ENCODE results near the gene SFXN5. TPM values are rescaled to one million over a fixed set of nuclear protein-coding genes. Genes with fewer than 3 reads are reported as not detected.

The SFXN5 gene
- total RNA-seq, 1 experiment from 2014 or later = 31.3 TPM

DNA sequence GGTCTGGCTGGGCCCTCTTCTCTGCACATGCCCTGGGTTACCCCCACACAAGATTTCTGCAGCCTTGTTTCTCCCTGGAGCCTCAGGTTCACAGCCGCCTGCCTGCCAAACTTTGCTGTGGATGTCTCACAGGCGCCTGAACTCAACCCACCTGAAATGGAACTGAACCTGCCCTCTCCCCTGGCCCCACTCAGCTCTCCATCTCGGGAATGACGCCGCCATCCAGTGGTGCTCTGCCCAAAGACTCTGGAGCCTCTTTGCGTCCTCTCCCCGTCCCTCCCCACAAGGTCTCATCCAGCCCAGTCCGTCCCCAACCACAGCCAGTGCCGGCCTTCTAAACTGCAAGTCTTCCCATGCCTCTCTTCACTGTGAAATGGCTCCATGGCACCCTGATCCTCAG lies 125.0 kb downstream of the SFXN5 start:
- BruUV-seq (replicated peaks) = no TSS peak
- peaks cover 5% of the 10 kb centered on the region for H3K36me3 Mint-ChIP-seq (ENCODE audit: insufficient read depth, unreplicated experiment)
- no peaks in the 10 kb centered on the region; the same call in 1 of the 2 replicates for H3K36me3 ChIP-seq (ENCODE audit: control insufficient read depth, insufficient read depth, low read length)
- H3K9me3 Mint-ChIP-seq (ENCODE audit: unreplicated experiment) = no peaks in the 10 kb centered on the region
- POLR2A ChIA-PET = no interaction called here
- no peaks in the 10 kb centered on the region; the same call in 1 of the 2 replicates for H3K4me1 ChIP-seq
- H3K4me3 ChIP-seq (ENCODE audit: low read depth, low read length) = no peak overlapping the region
- H3K9me3 ChIP-seq = no peaks in the 10 kb centered on the region
- no peaks in the 10 kb centered on the region for H3K4me1 Mint-ChIP-seq (ENCODE audit: low read depth, unreplicated experiment)
- TF ChIP-seq CTCF (IDR thresholded peaks at IDR 0.05; ENCODE audit: insufficient read depth in 1 of 2, low read depth in 1 of 2, low read length in 1 of 2, severe bottlenecking in 1 of 2, unreplicated experiment in 1 of 2) = no peak
- no peak overlapping the region for H3K4me3 Mint-ChIP-seq (ENCODE audit: unreplicated experiment)
- no peaks in the 10 kb centered on the region for H3K27me3 Mint-ChIP-seq (ENCODE audit: insufficient read depth, unreplicated experiment)
- no peak overlapping the region for H3K27ac Mint-ChIP-seq (ENCODE audit: unreplicated experiment)
- intact Hi-C loops (cut with micrococcal nuclease; ENCODE audit: unreplicated experiment) = no loop called here
- H3K27me3 ChIP-seq (replicated peaks; ENCODE audit: control insufficient read depth, insufficient read depth, low read length) = no peaks in the 10 kb centered on the region
- CTCF ChIA-PET = no interaction called here
- DNase-seq = no peak

GRCh38 chr2:72945450-72946019 lies 126.0 kb downstream of the SFXN5 start:
- ChIA-PET POLR2A (interaction anchor here (0.5 kb wide), 1 partner anchor 1177 kb away, joined by 6 read pairs; no protein-coding TSS in a partner anchor), CTCF (no interaction called here)
- H3K27me3 Mint-ChIP-seq (ENCODE audit: insufficient read depth, unreplicated experiment) = no peaks in the 10 kb centered on the region
- intact Hi-C loops (cut with micrococcal nuclease; ENCODE audit: unreplicated experiment) = no loop called here
- BruUV-seq (replicated peaks) = no TSS peak
- no peaks in the 10 kb centered on the region for H3K4me1 ChIP-seq
- H3K36me3 ChIP-seq (ENCODE audit: control insufficient read depth, insufficient read depth, low read length) = no peaks in the 10 kb centered on the region; the same call in 1 of the 2 replicates
- no peaks in the 10 kb centered on the region for H3K9me3 ChIP-seq
- TF ChIP-seq CTCF (IDR thresholded peaks at IDR 0.05; ENCODE audit: insufficient read depth in 1 of 2, low read depth in 1 of 2, low read length in 1 of 2, severe bottlenecking in 1 of 2, unreplicated experiment in 1 of 2) = no peak
- H3K27ac Mint-ChIP-seq (ENCODE audit: unreplicated experiment) = no peak overlapping the region
- no peaks in the 10 kb centered on the region for H3K9me3 Mint-ChIP-seq (ENCODE audit: unreplicated experiment)
- H3K4me3 ChIP-seq (ENCODE audit: low read depth, low read length) = no peak overlapping the region
- H3K4me3 Mint-ChIP-seq (ENCODE audit: unreplicated experiment) = no peak overlapping the region
- peaks cover 5% of the 10 kb centered on the region for H3K36me3 Mint-ChIP-seq (ENCODE audit: insufficient read depth, unreplicated experiment)
- H3K27me3 ChIP-seq (replicated peaks; ENCODE audit: control insufficient read depth, insufficient read depth, low read length) = no peaks in the 10 kb centered on the region
- H3K4me1 Mint-ChIP-seq (ENCODE audit: low read depth, unreplicated experiment) = no peaks in the 10 kb centered on the region
- DNase-seq = no peak

- POLR2A ChIA-PET = interaction anchor here (0.5 kb wide), 1 partner anchor 1177 kb away, joined by 6 read pairs; no protein-coding TSS in a partner anchor
- Mint-ChIP-seq H3K4me3 (ENCODE audit: unreplicated experiment) (no peak overlapping the region), H3K36me3 (ENCODE audit: insufficient read depth, unreplicated experiment) (peaks cover 3% of the 10 kb centered on the region), H3K9me3 (ENCODE audit: unreplicated experiment) (no peaks in the 10 kb centered on the region), H3K27me3 (ENCODE audit: insufficient read depth, unreplicated experiment) (no peaks in the 10 kb centered on the region), H3K4me1 (ENCODE audit: low read depth, unreplicated experiment) (no peaks in the 10 kb centered on the region), H3K27ac (ENCODE audit: unreplicated experiment) (no peak overlapping the region)
- TF ChIP-seq CTCF (IDR thresholded peaks at IDR 0.05; ENCODE audit: insufficient read depth in 1 of 2, low read depth in 1 of 2, low read length in 1 of 2, severe bottlenecking in 1 of 2, unreplicated experiment in 1 of 2) = no peak
- intact Hi-C loops (cut with micrococcal nuclease; ENCODE audit: unreplicated experiment) = no loop called here
- Histone ChIP-seq H3K4me1 (no peaks in the 10 kb centered on the region), H3K36me3 (ENCODE audit: control insufficient read depth, insufficient read depth, low read length) (no peaks in the 10 kb centered on the region), H3K4me3 (ENCODE audit: low read depth, low read length) (no peak overlapping the region), H3K9me3 (no peaks in the 10 kb centered on the region), H3K27me3 (replicated peaks; ENCODE audit: control insufficient read depth, insufficient read depth, low read length) (no peaks in the 10 kb centered on the region)
- BruUV-seq (replicated peaks) = no TSS peak
- CTCF ChIA-PET = interaction anchor here (0.9 kb wide), 1 partner anchor 29 kb away, joined by 3 read pairs; no protein-coding TSS in a partner anchor
- no peak for DNase-seq
These were observed 126.6 kb downstream of the SFXN5 start for GRCh38 chr2:72944804-72945449.

Data from Caco-2 (cell line).